GM12874 (cell line): Measurements from ENCODE around the gene PI4KA.
A peak's percentile ranks its signal among the peaks of the same experiment; 100 is the strongest.

ENCODE experiments used
- CTCF ChIP-seq: IDR thresholded peaks from 2 replicates; pipeline ENCODE4 v1.5.1; 2011; ENCODE audit warnings: low read depth, mild to moderate bottlenecking, control low read depth, low read length, moderate library complexity; ENCODE audit not compliant: insufficient read depth

The PI4KA gene

GRCh38 chr22:20776624-20777405 is 81.8 kb downstream of the PI4KA start:
- TF ChIP-seq CTCF: no peak

- TF ChIP-seq CTCF: no peak
These were observed 83.2 kb downstream of the PI4KA start for GRCh38 chr22:20775342-20775895.

GRCh38 chr22:20774882-20775281 is 83.7 kb downstream of the PI4KA start:
- no peak for TF ChIP-seq CTCF

- no peak for TF ChIP-seq CTCF
These were observed 84.8 kb downstream of the PI4KA start, which contains the start of gene SERPIND1 for GRCh38 chr22:20773793-20774212. Gene SERPIND1, plus strand, starts transcription at chr22:20774113. Its CDS starts 5,200 bp downstream, at chr22:20779313.

- 0 out of 2 replicates have a peak, but pooled peaks have one; percentile 18 for TF ChIP-seq CTCF
These were observed 86.5 kb downstream of the PI4KA start for GRCh38 chr22:20771918-20772625.

- no peak for TF ChIP-seq CTCF
These were observed 92.1 kb downstream of the PI4KA start for GRCh38 chr22:20766530-20766929.

- no peak for TF ChIP-seq CTCF
These were observed 92.7 kb downstream of the PI4KA start for GRCh38 chr22:20765938-20766337.
